ENCODE results near the gene KCNN3. TPM values are rescaled to one million over a fixed set of nuclear protein-coding genes. Genes with fewer than 3 reads are reported as not detected.

Gene KCNN3
- total RNA-seq, 1 donor from 2014 or later = 4.8 TPM

GRCh38 chr1:154755858-154756730, 114.0 kb downstream of the KCNN3 start:
- no peak for DNase-seq (ENCODE audit: extremely low read depth, low read depth, low spot score)

- DNase-seq (ENCODE audit: extremely low read depth, low read depth, low spot score) = no peak
Observed at GRCh38 chr1:154753426-154753825, 116.7 kb downstream of the KCNN3 start.

DNA sequence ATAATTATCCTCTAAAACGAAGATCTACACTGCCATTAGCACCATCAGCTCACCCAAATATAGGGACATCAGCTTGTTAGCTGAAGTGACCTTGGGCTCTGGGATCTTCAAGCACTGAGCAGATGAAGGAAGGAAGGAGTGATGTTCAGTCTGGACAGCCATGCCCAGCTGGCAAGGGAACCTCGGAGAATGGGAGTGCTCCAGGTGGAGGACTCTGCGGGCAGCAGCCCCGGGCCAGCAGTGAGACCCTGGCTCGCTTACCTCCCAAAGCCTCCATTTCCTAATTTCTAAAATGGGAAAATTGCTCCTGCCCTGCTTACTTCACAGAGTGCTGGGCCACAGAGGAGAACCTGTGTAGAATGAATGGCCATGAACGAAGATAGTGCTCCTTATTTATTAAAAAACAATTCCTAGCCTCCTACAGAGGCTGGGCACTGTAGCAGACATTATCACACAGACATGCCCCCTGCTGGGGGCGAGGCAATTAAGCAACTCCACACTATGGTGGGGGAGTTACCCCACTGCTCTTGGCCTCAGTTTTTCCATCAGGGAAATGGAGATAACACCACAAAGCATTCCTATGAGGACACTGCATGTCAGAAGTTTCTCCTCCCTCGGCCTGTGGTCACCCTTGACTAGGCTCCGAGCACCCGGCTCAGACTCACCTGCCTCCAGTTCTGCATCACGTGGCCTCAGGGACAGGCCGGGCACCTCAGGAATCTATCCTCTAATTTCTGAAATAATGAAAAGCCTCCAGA, 117.6 kb downstream of the KCNN3 start:
- DNase-seq (ENCODE audit: extremely low read depth, low read depth, low spot score) = no peak

DNA sequence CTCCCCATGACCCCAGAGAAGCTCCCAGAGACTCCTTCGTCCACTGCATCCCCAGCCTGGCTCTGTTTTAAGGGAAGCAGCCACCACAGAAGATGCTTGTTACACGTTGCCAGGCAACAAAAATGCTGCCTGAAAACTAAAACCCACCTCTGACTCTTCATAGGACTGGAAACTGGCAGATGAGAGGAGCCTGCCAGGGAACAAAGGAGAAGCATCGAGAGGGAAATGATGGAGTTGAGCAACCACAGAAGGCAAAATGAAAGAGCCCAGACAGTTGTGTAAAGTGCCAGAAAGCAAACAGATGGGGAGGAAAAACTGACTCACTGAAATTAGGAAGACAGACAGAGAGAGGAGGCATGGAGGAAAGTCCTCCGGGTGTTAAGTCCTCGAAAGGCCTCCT, 118.4 kb downstream of the KCNN3 start:
- no peak for DNase-seq (ENCODE audit: extremely low read depth, low read depth, low spot score)

DNA sequence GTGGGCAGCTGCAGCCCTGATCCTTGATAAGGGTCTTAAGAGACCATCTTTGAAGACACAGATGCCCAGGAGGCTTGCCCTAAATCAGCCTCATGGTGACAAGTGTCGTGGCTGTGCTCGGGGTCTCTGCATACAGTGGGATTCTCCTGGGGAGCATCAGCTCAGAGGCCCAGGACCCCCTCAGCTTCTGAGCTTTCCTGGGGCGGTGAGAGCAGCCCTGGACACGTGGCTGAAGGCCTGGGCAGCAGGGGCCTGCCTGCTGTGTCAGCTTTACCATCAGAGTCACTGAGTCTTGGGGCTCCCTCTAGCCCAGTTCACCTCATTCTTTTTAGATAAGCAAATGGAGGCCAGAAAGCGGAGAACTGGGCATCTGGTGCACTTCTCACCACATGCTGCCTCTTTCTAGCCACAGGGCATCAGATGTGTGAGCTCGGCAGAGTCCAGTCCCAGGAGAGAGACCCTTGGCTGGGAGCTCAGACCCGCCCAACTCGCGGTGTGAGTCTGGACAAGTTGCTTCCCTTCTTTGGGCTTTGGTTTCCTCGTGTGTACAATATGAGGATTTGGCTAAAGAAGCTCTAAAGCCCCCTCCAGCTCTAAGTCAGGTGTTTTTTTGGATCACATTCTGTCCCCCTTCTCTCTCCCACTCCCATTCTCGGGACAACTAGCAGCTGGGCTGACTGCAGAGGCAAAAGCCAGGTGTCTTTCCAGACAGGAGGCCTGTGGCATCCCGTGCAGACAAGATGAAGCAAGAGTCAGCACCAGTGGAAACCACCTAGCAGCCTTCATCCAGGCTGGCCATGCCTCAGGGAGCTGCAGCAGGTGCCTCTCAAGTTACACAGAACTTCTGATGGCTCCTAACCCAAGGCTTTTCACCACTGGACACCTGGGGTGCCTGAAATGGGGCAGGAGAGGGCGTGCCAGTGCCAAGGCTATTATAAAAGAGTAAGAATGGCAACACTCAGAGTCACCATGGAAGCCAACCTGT, 119.1 kb downstream of the KCNN3 start:
- DNase-seq (ENCODE audit: extremely low read depth, low read depth, low spot score) = no peak

DNA sequence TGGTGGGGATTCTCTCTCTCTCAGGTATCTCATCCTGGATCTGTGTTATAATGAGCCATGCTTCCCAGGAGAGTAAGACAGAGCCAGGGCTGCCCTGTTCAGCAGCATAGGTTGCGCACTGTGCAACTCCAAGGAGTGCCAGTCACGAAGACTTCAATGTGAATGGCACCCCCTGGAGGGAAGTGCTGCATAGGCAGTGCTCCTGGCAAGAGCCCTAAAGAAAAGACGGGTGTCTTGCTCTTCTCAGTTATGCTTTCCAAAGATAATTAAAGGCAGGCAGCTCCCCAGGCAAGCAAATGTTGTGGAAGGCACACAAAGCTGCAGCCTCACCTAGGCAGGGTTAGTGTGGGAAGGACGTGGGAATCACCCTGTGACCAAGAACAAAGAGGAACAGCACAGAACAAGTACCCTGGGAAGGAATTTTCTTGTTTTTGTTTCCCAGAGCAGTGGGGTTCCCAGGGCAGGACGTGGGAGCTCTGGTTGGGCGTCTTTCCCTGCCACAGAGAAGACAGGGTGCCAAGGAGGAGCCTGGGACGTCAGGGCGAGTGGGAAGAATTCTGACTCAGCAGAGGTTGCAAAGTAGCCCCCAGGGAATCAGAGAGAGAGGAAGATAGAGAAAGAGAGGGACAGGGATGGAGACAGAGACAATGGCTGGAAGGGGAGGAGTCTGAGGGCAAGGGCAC, 120.9 kb downstream of the KCNN3 start:
- no peak for DNase-seq (ENCODE audit: extremely low read depth, low read depth, low spot score)

GRCh38 chr1:154748405-154748775, 121.7 kb downstream of the KCNN3 start:
- DNase-seq (ENCODE audit: extremely low read depth, low read depth, low spot score) = no peak

GRCh38 chr1:154747740-154748404, 122.2 kb downstream of the KCNN3 start:
- no peak for DNase-seq (ENCODE audit: extremely low read depth, low read depth, low spot score)

DNA sequence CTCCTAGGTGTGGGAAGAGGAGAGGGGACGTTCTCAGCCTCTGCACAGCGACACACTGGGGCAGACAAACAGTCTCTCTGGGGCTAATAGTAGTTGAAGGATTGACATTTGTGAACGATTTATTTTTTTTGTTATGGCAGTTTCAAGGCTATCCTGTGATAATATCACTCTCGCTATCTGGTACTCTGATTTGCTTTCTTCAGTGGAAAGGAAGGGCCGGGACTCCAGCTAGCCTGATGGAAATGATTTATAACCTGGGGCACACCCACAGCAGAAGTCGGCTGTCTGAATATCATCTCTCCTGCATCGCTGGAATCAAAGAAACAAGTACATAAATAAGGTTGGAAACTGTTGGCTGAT, 122.7 kb downstream of the KCNN3 start:
- no peak for DNase-seq (ENCODE audit: extremely low read depth, low read depth, low spot score)

DNA sequence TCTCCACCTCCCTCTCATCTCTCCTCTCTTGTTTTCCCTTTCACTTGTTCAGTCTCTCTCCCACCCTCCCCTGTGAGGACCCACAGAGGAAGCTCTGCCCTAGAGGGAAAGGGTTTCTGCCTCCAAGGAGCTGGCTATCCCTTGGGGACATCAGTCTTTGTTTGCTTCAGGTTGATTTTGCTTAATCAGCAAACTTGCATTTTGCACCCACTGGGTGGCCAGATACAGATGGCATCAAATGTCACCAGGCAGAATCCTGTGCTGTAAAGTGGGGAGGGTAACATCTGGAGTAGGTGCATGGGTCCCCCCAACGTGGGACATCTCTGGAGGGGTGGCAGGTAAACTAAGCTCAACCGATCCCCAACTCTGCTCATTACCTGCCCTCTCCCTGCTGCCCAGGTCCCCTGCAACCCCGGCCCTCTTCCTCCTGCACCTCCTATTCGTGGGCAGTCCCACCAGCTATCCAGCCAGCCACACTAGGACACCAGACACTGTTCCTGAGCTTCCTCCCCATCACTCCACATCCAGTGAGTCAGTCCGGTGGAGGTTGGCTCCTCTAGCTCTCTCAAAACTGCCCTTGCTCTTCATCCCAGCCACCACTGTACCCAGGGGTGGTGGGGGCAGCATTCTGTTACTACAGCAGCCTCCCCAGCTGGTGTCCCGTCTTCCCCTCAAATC, 123.3 kb downstream of the KCNN3 start:
- DNase-seq (ENCODE audit: extremely low read depth, low read depth, low spot score) = no peak

DNA sequence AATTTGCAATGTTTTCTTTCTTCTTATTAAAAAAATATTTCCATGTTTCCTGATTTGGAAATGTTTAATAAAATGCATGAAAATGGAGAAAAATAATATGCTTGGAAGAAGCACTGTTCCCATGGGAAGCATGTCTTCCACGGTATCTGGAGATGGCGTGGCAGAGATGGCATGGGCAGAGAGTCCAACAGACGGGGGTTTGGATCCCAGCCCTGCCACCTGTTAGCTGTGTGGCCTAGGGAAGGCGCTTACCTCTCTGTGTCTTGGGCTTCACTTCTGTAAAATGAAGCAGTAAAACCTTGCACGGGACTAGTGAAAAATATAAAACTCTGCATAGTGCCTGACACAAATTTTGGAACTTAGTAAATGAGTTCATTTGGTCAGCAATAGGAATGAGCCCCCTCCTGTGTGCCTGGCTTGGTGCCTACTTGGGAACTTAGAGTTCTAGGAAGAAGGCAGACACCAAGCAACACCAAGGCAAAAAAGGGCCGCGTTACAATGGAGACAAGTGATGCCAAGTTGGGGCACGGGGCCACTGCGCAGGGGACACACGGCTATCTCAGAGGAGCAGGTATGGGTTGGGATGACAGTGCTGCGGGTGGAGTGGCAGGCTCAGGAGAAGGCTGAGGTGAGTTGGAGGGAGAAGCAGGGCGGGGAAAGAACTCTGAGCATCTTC, 124.2 kb downstream of the KCNN3 start:
- DNase-seq (ENCODE audit: extremely low read depth, low read depth, low spot score) = no peak

DNA sequence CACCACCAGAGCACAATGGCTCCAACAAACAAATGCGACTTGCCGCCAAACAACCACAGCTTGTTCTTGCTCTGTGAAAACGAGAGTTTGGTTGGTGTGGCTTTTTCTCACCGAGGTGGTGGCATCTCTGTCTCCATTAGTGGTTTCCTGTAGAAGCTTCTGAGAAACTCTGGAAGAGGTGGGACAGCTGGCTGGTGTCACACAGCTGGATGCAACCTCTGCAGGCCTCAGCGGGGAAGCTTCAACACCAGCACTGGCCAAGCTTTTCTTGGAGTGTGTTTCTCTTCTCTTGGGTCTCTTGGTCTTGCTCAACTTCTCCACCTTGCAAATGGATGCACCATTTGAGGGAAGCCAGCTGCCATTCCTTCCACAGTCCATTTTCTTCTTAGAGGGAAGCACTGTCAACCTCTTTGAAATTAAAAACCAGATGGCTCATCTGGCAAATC, 124.8 kb downstream of the KCNN3 start:
- no peak for DNase-seq (ENCODE audit: extremely low read depth, low read depth, low spot score)

DNA sequence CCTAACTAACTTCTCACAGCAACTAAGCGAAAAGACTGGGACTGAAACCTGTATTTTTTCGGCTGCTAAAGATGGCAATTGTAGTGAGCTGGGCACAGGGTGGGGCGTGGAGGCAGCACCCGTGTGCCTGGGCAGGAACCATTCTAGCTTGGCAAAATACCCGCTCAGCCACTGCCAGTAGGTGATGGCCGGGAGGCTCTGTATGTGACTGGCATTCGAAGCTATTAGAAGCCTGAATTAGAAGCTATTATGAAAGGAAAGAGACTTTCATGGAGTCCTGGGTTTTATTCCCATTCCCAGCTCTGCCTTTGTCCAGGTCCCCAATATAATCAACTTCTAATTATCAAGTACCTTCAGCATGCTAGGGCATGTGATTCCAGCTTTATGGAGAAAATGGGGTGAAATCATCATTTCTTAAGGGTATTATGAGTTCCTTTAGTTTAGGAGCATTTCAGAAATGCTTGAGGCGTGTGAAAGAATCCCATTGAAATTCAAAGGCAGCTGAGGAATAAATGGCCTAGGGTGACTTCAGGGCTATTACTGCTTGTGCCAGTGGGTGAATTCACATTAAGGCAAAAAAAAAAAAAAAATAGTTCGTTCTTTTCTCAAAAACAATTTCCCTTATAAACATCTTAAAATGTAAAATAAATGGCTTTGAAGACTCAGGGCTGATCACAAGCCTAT, 125.6 kb downstream of the KCNN3 start:
- DNase-seq (ENCODE audit: extremely low read depth, low read depth, low spot score) = no peak

DNA sequence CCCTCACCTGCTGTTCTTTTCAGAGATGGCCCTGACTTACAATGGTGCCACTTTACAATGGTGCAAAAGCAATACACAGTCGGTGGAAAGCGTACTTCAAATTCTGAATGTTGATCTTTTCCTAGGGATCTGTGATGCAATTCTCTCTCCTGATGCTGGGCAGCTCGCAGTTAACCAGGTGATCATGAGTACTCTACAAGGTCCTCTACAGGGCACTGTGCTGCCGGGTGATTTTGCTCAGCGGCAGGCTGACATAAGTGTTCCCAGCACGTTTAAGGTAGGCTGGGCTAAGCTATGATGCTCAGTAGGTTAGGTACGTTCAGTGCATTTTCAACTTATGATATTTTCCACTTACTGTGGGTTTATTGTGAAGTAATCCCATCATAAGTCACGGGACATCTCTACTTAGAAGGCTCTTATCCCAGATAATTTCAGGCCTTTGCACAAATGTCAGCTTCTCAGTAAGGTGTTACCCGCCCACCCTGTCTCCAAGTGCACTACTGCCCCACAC, 126.5 kb downstream of the KCNN3 start:
- DNase-seq (ENCODE audit: extremely low read depth, low read depth, low spot score) = no peak

DNA sequence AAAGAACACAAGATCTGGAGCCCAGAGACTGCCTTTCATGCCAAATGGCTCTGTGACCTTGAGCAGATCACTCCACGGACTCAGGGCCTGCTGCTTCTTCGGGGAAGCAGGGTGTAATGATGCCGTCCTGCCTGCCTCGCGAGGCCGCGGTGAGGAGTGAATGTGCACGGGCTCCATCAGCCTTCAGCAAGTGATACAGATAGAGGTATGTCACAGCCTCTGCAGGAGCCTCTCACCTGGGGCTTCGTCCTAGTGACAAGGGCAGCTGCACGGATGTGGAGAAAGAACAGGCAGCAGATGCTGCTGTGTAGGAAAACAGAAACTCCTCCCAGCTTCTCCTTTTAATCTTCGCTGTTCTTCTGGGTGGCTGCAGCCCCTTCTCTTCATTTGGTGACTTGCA, 127.5 kb downstream of the KCNN3 start:
- DNase-seq (ENCODE audit: extremely low read depth, low read depth, low spot score) = no peak

DNA sequence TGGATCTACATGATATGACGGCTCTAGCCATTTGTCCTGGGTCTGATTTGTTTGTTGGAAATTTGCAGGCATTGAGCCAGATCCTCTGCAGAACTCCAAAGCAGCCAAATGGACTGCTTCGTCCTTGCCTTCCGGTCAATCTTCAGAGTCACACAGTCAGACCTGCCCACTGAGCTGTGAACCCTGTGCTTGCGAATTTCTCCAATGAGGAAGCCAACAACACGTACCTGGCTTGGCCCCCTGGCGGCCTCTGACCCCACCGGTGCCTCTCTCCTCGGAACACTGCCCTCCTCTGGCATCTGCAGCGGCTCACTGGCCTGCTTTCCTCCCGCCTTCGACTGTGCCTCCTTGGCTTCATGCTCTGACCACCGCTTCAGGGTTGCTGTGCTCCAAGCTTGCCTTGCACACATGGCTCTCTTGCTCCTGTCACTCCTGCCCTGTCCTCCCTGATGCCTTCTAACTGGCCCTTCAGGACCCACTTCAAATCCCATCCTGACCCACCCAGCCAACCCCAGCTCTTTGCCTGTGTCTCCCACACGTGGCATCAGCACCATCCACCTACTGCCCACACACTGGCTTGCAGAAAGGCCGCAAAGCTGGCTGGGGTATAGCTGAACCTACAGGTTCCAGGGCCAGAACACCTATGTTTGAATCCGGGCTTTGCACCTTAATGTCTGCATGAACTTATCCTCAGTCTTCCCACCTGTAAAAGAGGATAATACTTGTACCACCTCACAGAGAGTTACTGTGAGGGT, 128.2 kb downstream of the KCNN3 start:
- DNase-seq (ENCODE audit: extremely low read depth, low read depth, low spot score) = no peak

DNA sequence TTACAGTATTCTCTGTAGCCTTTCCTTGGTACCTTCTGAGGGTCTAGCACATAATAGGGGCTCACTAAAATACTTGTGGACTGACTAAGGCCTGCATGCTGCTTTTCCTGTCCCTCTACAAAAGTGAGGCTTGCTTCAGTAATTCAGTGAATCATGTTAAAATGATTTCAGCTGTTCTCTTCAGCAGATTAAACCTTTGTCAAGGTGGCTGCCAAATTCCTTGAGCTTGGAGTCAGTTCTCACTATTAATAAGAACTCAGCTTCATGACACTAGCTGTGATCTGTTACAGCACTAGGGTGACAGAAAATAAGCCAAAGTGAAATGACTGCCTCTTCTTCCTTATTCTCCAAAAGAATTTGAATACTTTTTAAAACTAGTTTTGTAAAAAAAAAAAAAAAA, 128.8 kb downstream of the KCNN3 start:
- no peak for DNase-seq (ENCODE audit: extremely low read depth, low read depth, low spot score)
